Left lung (tissue), 10 donors: ENCODE measurements around the gene MDM2. TPM values are rescaled to one million over a fixed set of nuclear protein-coding genes. Genes with fewer than 3 reads are reported as not detected.
"Not testable (repeated sequence)": the region's sequence is repeated elsewhere in the genome, so short reads cannot be mapped to it uniquely, and the experiment has no call there.

Experiments
- ATAC-seq: fragments of 200-7000 bp; cut with Tn5 transposase; one replicate; pipeline ENCODE4 v1.9.1; 2020; ENCODE audit warnings: moderate library complexity
- DNase-seq, 4 donors: peaks; one replicate each; pipeline ENCODE4 v3.0.0-alpha.2; 2013 to 2020
- H3K27ac ChIP-seq, 2 donors: fragments of 200-600 bp; sonication (generic) in 1 of 2; one replicate each; pipeline versions ENCODE4 v1.5.0 to v1.8.0; 2020 to 2021
- H3K27me3 ChIP-seq, 2 donors: fragments of 200-600 bp; sonication (generic) in 1 of 2; one replicate each; pipeline versions ENCODE4 v1.5.0 to v1.8.0; 2020 to 2021
- H3K36me3 ChIP-seq, 2 donors: fragments of 200-600 bp; sonication (generic) in 1 of 2; one replicate each; pipeline versions ENCODE4 v1.5.0 to v1.8.0; 2020 to 2021
- H3K4me1 ChIP-seq, 2 donors: fragments of 200-600 bp; one replicate each; pipeline ENCODE4 v1.8.0; 2021
- H3K4me3 ChIP-seq, 2 donors: fragments of 200-600 bp; sonication (generic) in 1 of 2; one replicate each; pipeline versions ENCODE4 v1.5.0 to v1.8.0; 2020 to 2021; ENCODE audit warnings: mild to moderate bottlenecking in 1 of 2
- H3K9me3 ChIP-seq, 2 donors: fragments of 200-600 bp; sonication (generic) in 1 of 2; one replicate each; pipeline versions ENCODE4 v1.5.0 to v1.8.0; 2020 to 2021
- CTCF ChIP-seq, 2 donors: fragments of 200-600 bp; sonication (generic) in 1 of 2; IDR thresholded peaks; one replicate each; pipeline versions ENCODE4 v1.5.0 to v1.8.0; 2021; ENCODE audit warnings: antibody characterized with exemption in 2 of 2
- intact Hi-C, 2 donors: fragments of 100-400 bp; cut with DNase I; formaldehyde crosslinking; loops; one replicate each; pipeline versions ENCODE4 v1.11.2 to v1.14.2; 2022
- polyA plus RNA-seq, 6 donors: library from polyadenylated mRNA; unstranded; fragments of 120-200 nt; gene quantifications; one replicate each; pipeline ENCODE4 v1.2.1, GENCODE V29; 2013; ENCODE audit not compliant: insufficient read length in 6 of 6
- total RNA-seq, 2 donors: library from RNA; stranded (reverse); fragmentation: NEBNext Ultra II Directional; extraction: Animal tissue kit (Norgen Biotek cat#: 25700); gene quantifications; one replicate each; pipeline ENCODE4 v1.2.1, GENCODE V29; 2021
- donor health status: DM: no; HTN: yes; CAD: no.
- donor health status: DM: no; HTN: no; CAD: no.

Gene MDM2
- total and polyA plus RNA-seq, 8 donors, result 89.3 to 174 (median 120) TPM

DNA sequence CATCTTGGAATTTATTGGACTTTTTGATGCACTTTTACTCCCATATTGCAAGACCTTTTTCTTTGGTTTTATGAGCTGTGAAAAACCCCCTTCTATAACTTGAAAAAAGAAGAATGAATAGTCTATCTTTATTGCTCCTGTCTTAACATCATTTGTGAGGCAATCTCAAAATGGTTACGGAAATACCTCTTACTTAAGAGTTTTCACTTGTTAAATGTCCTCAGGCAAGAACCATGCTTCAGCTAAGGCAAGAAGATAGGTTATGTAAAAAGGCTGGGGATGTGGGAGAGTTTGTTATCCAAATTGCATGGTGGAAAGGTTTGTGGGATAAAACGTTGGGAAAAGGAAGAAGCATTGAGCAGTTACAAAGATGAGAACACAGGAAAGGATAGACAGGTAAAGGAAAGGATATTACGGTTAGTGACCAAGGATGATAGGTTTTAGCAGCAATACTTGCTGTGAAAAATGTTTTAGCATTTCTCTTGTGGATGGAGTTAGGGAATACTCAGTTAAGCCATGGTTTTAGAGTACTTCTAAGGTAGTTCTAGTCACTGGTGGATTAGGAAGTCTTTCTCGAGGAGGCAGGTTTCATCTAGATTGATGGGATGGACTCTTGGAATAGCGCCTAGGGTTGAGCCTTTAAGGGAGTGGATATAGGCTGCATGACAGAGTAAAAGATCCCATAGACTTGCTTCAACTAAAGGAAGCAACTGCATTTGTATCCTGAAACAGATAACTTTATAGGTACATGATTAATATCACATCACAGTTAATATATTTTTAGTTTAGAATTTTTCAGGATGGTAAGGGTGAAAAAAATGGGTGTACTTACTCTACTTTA is 30.3 kb downstream of the MDM2 start:
- TF ChIP-seq CTCF (IDR thresholded peaks at IDR 0.05), result no peak
- H3K9me3 ChIP-seq, result no peaks in the 10 kb centered on the region
- no peaks in the 10 kb centered on the region for H3K27me3 ChIP-seq
- no peak overlapping the region for H3K27ac ChIP-seq
- ATAC-seq, result no peak
- H3K4me3 ChIP-seq, result no peak overlapping the region
- H3K4me1 ChIP-seq, result no peaks in the 10 kb centered on the region
- H3K36me3 ChIP-seq, result peaks cover 0 to 97% of the 10 kb centered on the region in 2 donors
- intact Hi-C loops, result no loop called here
- no peak for DNase-seq

GRCh38 chr12:68839183-68840147 is 31.5 kb downstream of the MDM2 start:
- Histone ChIP-seq H3K4me1 (peaks cover 0 to 4% of the 10 kb centered on the region in 2 donors), H3K27me3 (no peaks in the 10 kb centered on the region), H3K4me3 (no peak overlapping the region), H3K36me3 (peaks cover 0 to 95% of the 10 kb centered on the region in 2 donors), H3K9me3 (no peaks in the 10 kb centered on the region), H3K27ac (no peak overlapping the region)
- ATAC-seq (no peak), DNase-seq (no peak)
- TF ChIP-seq CTCF (IDR thresholded peaks at IDR 0.05), result no peak
- intact Hi-C loops, result no loop called here

DNA sequence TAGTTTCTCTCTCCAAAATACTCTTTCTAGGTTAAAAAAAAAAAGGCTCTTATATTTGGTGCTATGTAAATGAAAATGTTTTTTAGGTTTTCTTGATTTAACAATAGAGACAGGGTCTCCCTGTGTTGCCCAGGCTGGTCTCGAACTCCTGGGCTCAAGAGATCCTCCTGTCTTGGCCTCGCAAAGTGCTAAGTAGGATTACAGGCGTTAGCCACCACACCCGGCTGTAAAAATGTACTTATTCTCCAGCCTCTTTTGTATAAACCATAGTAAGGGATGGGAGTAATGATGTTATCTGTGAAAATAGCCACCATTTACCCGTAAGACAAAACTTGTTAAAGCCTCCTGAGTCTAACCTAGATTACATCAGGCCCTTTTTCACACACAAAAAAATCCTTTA is 33.2 kb downstream of the MDM2 start:
- H3K27me3 ChIP-seq, DNase-seq, H3K27ac ChIP-seq, H3K4me1 ChIP-seq, H3K9me3 ChIP-seq, intact Hi-C loops, ATAC-seq, H3K4me3 ChIP-seq: not testable (repeated sequence)
- H3K36me3 ChIP-seq, result peaks cover 0 to 89% of the 10 kb centered on the region in 2 donors

DNA sequence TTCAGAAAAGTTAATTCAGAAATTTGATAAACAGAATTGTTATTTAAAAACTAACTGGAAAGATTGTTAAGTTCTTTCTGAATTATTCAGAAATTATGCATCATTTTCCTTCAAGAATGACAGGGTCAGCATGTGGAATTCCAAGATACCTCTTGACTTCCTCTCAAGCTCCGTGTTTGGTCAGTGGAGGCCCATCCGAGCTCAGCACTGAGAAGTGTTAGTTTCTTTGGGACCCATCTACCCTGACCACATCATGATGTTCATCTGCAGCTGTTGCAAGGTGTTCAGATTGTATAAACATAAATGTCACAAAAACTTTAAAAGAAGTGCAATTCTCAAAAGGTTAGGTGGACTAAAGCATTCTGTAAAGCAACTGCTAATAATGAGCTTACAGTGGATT is 33.7 kb downstream of the MDM2 start:
- ATAC-seq (no peak), DNase-seq (no peak)
- no peak overlapping the region for H3K27ac ChIP-seq
- H3K4me3 ChIP-seq, result no peak overlapping the region
- H3K36me3 ChIP-seq, result peaks cover 0 to 84% of the 10 kb centered on the region in 2 donors
- H3K4me1 ChIP-seq, result peaks cover 0 to 4% of the 10 kb centered on the region in 2 donors
- TF ChIP-seq CTCF (IDR thresholded peaks at IDR 0.05), result no peak
- intact Hi-C loops, result no loop called here
- no peaks in the 10 kb centered on the region for H3K27me3 ChIP-seq
- H3K9me3 ChIP-seq, result no peaks in the 10 kb centered on the region

GRCh38 chr12:68842123-68842522 is 34.1 kb downstream of the MDM2 start:
- intact Hi-C loops, result no loop called here
- DNase-seq (no peak), ATAC-seq (no peak)
- Histone ChIP-seq H3K27ac (no peak overlapping the region), H3K27me3 (no peaks in the 10 kb centered on the region), H3K9me3 (no peaks in the 10 kb centered on the region), H3K4me1 (peaks cover 0 to 4% of the 10 kb centered on the region in 2 donors), H3K4me3 (no peak overlapping the region), H3K36me3 (peaks cover 0 to 80% of the 10 kb centered on the region in 2 donors)
- TF ChIP-seq CTCF (IDR thresholded peaks at IDR 0.05), result no peak
